ENCODE data around the gene GRPEL2.

GRPEL2 gene

DNA sequence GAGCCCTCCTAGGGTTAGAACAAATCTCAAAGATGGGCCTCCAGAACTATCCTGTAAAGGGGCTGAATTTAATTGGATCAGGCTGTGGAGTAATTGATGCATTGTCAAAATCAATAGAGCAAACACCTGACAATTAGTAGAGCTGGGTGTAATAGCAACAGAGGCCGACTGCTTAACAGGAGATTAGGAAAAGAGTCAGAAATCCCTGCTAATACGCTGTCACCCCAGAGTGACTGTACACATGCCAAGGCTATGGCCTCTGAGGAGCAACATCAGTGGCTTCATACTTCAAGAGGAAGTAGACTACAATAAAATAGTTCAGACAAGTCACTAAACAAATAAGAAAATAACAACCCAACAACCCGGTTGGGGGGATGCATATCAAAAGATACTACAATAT is 18.7 kb upstream of the GRPEL2 start:
- no peak for DNase-seq (ENCODE audit: low read depth)
- TF ChIP-seq CTCF (IDR thresholded peaks at IDR 0.05; ENCODE audit: low read depth, low read length): no peak
- TF ChIP-seq MYC (IDR thresholded peaks at IDR 0.05; ENCODE audit: low read depth, low read length): no peak
- no peak for TF ChIP-seq POLR2A (IDR thresholded peaks at IDR 0.05; ENCODE audit: extremely low read depth, insufficient read length)
- TF ChIP-seq, protein P1, sequence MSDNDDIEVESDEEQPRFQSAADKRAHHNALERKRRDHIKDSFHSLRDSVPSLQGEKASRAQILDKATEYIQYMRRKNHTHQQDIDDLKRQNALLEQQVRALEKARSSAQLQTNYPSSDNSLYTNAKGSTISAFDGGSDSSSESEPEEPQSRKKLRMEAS (IDR thresholded peaks at IDR 0.05; ENCODE audit: low read depth, low read length): no peak
- H3K4me3 ChIP-seq (ENCODE audit: low read depth, low read length): no peak overlapping the region

GRCh38 chr5:149328177-149328576 is 17.1 kb upstream of the GRPEL2 start:
- TF ChIP-seq, protein P1 (IDR thresholded peaks at IDR 0.05; ENCODE audit: low read depth, low read length): no peak
- no peak for TF ChIP-seq MYC (IDR thresholded peaks at IDR 0.05; ENCODE audit: low read depth, low read length)
- no peak for TF ChIP-seq CTCF (IDR thresholded peaks at IDR 0.05; ENCODE audit: low read depth, low read length)
- TF ChIP-seq POLR2A (IDR thresholded peaks at IDR 0.05; ENCODE audit: extremely low read depth, insufficient read length): no peak
- DNase-seq (ENCODE audit: low read depth): no peak
- no peak overlapping the region for H3K4me3 ChIP-seq (ENCODE audit: low read depth, low read length)

DNA sequence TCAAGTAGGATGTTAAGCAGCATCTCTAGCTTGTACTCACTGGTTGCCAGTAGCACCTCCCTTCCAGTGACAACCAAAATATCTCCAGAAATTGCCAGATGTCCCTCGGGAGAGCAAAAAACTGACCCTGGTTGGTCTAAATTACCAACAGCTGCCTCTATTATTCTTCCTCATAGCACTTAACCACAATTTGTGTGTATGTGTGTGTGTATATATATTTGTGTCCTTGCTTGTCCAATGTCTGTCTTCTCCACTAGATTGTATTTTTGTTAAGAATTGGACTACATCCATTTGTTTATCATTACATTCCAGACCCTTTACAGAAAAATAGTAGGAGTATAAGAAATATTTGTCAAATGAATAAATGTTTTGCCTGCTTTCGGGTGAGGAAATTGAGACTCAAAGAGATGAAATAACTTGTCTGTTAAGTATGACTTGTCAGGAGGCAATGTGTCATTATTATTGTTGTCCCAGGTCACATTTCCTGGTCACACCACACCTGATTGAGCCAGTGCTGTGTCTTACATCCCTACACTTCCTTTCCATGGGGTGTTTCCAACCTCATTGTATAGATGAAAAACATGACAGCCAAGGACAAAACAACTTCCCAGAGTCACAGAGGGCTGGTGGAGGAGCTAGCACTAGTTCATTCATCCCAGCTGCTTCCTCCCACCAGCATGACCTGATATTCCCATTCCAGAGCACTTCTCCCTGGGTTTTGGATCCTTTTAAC is 11.4 kb upstream of the GRPEL2 start:
- TF ChIP-seq MYC (IDR thresholded peaks at IDR 0.05; ENCODE audit: low read depth, low read length) (no peak), CTCF (IDR thresholded peaks at IDR 0.05; ENCODE audit: low read depth, low read length) (no peak), POLR2A (IDR thresholded peaks at IDR 0.05; ENCODE audit: extremely low read depth, insufficient read length) (no peak)
- TF ChIP-seq, protein P1 (IDR thresholded peaks at IDR 0.05; ENCODE audit: low read depth, low read length): no peak
- no peak for DNase-seq (ENCODE audit: low read depth)
- no peak overlapping the region for H3K4me3 ChIP-seq (ENCODE audit: low read depth, low read length)

GRCh38 chr5:149337736-149338135 is 7.6 kb upstream of the GRPEL2 start:
- TF ChIP-seq POLR2A (IDR thresholded peaks at IDR 0.05; ENCODE audit: extremely low read depth, insufficient read length): no peak
- TF ChIP-seq, protein P1 (IDR thresholded peaks at IDR 0.05; ENCODE audit: low read depth, low read length): no peak
- DNase-seq (ENCODE audit: low read depth): no peak
- H3K4me3 ChIP-seq (ENCODE audit: low read depth, low read length): no peak overlapping the region

DNA sequence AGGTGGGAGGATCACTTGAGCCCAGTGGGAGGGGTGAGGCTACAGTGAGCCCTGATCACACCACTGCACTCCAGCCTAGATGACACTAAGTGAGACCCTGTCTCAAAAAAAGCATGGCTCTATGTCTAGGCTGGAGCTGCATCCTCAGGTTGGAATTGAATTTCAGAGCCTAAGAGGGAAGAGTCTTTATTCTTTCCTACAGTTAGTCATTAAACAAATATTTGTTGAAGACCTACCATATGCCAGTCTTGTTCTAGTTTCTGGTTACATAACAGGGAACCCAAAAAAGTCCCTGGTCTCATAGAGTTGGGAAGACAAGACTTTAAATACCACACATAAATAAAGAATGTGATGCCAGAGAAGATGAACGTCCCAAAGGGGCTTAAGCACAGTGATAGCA is 6.9 kb upstream of the GRPEL2 start:
- no peak overlapping the region for H3K4me3 ChIP-seq (ENCODE audit: low read depth, low read length)
- DNase-seq (ENCODE audit: low read depth): no peak
- TF ChIP-seq, protein P1 (IDR thresholded peaks at IDR 0.05; ENCODE audit: low read depth, low read length): no peak
- no peak for TF ChIP-seq POLR2A (IDR thresholded peaks at IDR 0.05; ENCODE audit: extremely low read depth, insufficient read length)
- no peak for TF ChIP-seq CTCF (IDR thresholded peaks at IDR 0.05; ENCODE audit: low read depth, low read length)
- TF ChIP-seq MYC (IDR thresholded peaks at IDR 0.05; ENCODE audit: low read depth, low read length): no peak

DNA sequence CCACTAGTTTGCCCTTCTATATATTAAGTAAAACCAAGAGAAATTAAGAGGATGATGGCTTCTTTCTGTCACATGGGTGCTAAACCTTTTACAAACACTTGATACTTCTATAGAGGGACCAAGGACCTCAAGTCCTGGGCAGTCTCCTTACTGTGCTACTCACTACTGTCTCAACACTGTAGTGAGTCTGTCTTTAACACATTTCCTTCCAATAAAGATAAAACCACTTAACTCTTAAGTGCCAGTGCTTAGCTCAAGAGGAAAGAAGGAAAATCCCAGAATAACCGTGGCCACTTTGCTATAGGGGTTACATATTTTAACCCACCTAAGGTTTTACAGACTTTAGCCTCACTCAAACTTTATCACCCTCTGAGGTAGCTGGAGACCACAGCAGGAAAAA is 4.4 kb upstream of the GRPEL2 start:
- no peak for DNase-seq (ENCODE audit: low read depth)
- TF ChIP-seq CTCF (IDR thresholded peaks at IDR 0.05; ENCODE audit: low read depth, low read length): no peak
- TF ChIP-seq MYC (IDR thresholded peaks at IDR 0.05; ENCODE audit: low read depth, low read length): no peak
- TF ChIP-seq, protein P1 (IDR thresholded peaks at IDR 0.05; ENCODE audit: low read depth, low read length): no peak
- TF ChIP-seq POLR2A (IDR thresholded peaks at IDR 0.05; ENCODE audit: extremely low read depth, insufficient read length): no peak
- no peak overlapping the region for H3K4me3 ChIP-seq (ENCODE audit: low read depth, low read length)

Data from NB4 (cell line).